Erythroblast (primary cell): ENCODE data around the gene MAPK14.

ENCODE experiments used
- GATA1 ChIP-seq: IDR thresholded peaks from 2 replicates; pipeline ENCODE4 v1.6.1; 2011; ENCODE audit warnings: low read depth, mild to moderate bottlenecking, control low read depth, low read length, moderate library complexity
- POLR2A ChIP-seq: IDR thresholded peaks from 2 replicates; pipeline ENCODE4 v1.6.1; 2011; ENCODE audit warnings: mild to moderate bottlenecking, low read length

- TF ChIP-seq POLR2A: no peak
- TF ChIP-seq GATA1: no peak
Measured at GRCh38 chr6:36136034-36136433, 108.4 kb downstream of the MAPK14 start.
